ENCODE data around the gene SLC25A19. TPM values are rescaled to one million over a fixed set of nuclear protein-coding genes. Genes with fewer than 3 reads are reported as not detected.
"Not testable (repeated sequence)": the region's sequence is repeated elsewhere in the genome, so short reads cannot be mapped to it uniquely, and the experiment has no call there.

Gene SLC25A19
- total RNA-seq, 3 donors from 2014 or later, result 111 to 140 (median 134) TPM

- DNase-seq, result no peak
- Mint-ChIP-seq H3K4me3 (no peak overlapping the region), H3K36me3 (ENCODE audit: insufficient read depth) (peaks cover 15% of the 10 kb centered on the region), H3K4me1 (ENCODE audit: low read depth) (peaks cover 30% of the 10 kb centered on the region), H3K9me3 (no peaks in the 10 kb centered on the region), H3K27me3 (ENCODE audit: low read depth) (no peaks in the 10 kb centered on the region)
- ATAC-seq, result no peak
Measured at GRCh38 chr17:75267153-75267410, 22.2 kb downstream of the SLC25A19 start.

- H3K9me3 Mint-ChIP-seq, result no peaks in the 10 kb centered on the region
- peaks cover 26% of the 10 kb centered on the region for H3K4me1 Mint-ChIP-seq (ENCODE audit: low read depth)
- no peaks in the 10 kb centered on the region for H3K27me3 Mint-ChIP-seq (ENCODE audit: low read depth)
- ATAC-seq, result no peak
- DNase-seq, result no peak
- peaks cover 13% of the 10 kb centered on the region for H3K36me3 Mint-ChIP-seq (ENCODE audit: insufficient read depth)
- no peak overlapping the region for H3K4me3 Mint-ChIP-seq
Measured at GRCh38 chr17:75266316-75267152, 22.7 kb downstream of the SLC25A19 start.

- ATAC-seq (no peak), DNase-seq (no peak)
- Mint-ChIP-seq H3K27me3 (ENCODE audit: low read depth) (no peaks in the 10 kb centered on the region), H3K9me3 (no peaks in the 10 kb centered on the region), H3K36me3 (ENCODE audit: insufficient read depth) (peaks cover 13% of the 10 kb centered on the region), H3K4me1 (ENCODE audit: low read depth) (peaks cover 26% of the 10 kb centered on the region), H3K4me3 (no peak overlapping the region)
Measured at GRCh38 chr17:75265614-75266315, 23.5 kb downstream of the SLC25A19 start.

- ATAC-seq, result no peak
- no peak for DNase-seq
- H3K27me3 Mint-ChIP-seq (ENCODE audit: low read depth), result no peaks in the 10 kb centered on the region
- H3K36me3 Mint-ChIP-seq (ENCODE audit: insufficient read depth), result peaks cover 17% of the 10 kb centered on the region
- peaks cover 37% of the 10 kb centered on the region for H3K4me1 Mint-ChIP-seq (ENCODE audit: low read depth)
- H3K4me3 Mint-ChIP-seq, result peak overlapping the region; percentile 91
- no peaks in the 10 kb centered on the region for H3K9me3 Mint-ChIP-seq
Measured at GRCh38 chr17:75263055-75263454, 26.2 kb downstream of the SLC25A19 start.

- Mint-ChIP-seq H3K4me3 (peak overlapping the region; percentile 91), H3K9me3 (no peaks in the 10 kb centered on the region), H3K27me3 (ENCODE audit: low read depth) (no peaks in the 10 kb centered on the region), H3K36me3 (ENCODE audit: insufficient read depth) (peaks cover 17% of the 10 kb centered on the region), H3K4me1 (ENCODE audit: low read depth) (peaks cover 44% of the 10 kb centered on the region)
- no peak for DNase-seq
- peak in 1 of 2 donors; percentile 10 for ATAC-seq
Measured at GRCh38 chr17:75262112-75262606, 27.1 kb downstream of the SLC25A19 start.

- Mint-ChIP-seq H3K9me3 (no peaks in the 10 kb centered on the region), H3K4me3 (peak within 1 kb of the TSS; percentile 91), H3K4me1 (ENCODE audit: low read depth) (peaks cover 50% of the 10 kb centered on the region), H3K36me3 (ENCODE audit: insufficient read depth) (peaks cover 14% of the 10 kb centered on the region), H3K27me3 (ENCODE audit: low read depth) (no peaks in the 10 kb centered on the region)
- peak; percentile 94 for DNase-seq
- ATAC-seq, result peak; percentile 87 to 89
Measured at GRCh38 chr17:75261336-75262111, 27.7 kb downstream of the SLC25A19 start, which contains the start of the genes GGA3 and MRPS7. GGA3 (minus strand) TSS chr17:75261606; CDS start chr17:75261587, 19 bp downstream. MRPS7 (plus strand) TSS chr17:75261879; CDS start chr17:75261901, 22 bp downstream.

- no peaks in the 10 kb centered on the region for H3K9me3 Mint-ChIP-seq
- H3K27me3 Mint-ChIP-seq (ENCODE audit: low read depth), result no peaks in the 10 kb centered on the region
- peak overlapping the region; percentile 91 for H3K4me3 Mint-ChIP-seq
- peaks cover 12% of the 10 kb centered on the region for H3K36me3 Mint-ChIP-seq (ENCODE audit: insufficient read depth)
- ATAC-seq (peak; percentile 63 to 71), DNase-seq (peak; percentile 42)
- H3K4me1 Mint-ChIP-seq (ENCODE audit: low read depth), result peaks cover 57% of the 10 kb centered on the region
Measured at GRCh38 chr17:75260641-75261335, 28.4 kb downstream of the SLC25A19 start.

- peaks cover 75% of the 10 kb centered on the region for H3K4me1 Mint-ChIP-seq (ENCODE audit: low read depth)
- not testable (repeated sequence) for H3K27me3 Mint-ChIP-seq (ENCODE audit: low read depth); H3K9me3 Mint-ChIP-seq; H3K36me3 Mint-ChIP-seq (ENCODE audit: insufficient read depth); DNase-seq; ATAC-seq; H3K4me3 Mint-ChIP-seq
Measured at GRCh38 chr17:75257228-75257627, 32.0 kb downstream of the SLC25A19 start.

GRCh38 chr17:75255954-75256698 is 33.1 kb downstream of the SLC25A19 start:
- ATAC-seq; DNase-seq; H3K36me3 Mint-ChIP-seq (ENCODE audit: insufficient read depth); H3K9me3 Mint-ChIP-seq; H3K27me3 Mint-ChIP-seq (ENCODE audit: low read depth): not testable (repeated sequence)
- Mint-ChIP-seq H3K4me3 (peak overlapping the region; percentile 12), H3K4me1 (ENCODE audit: low read depth) (peaks cover 83% of the 10 kb centered on the region)

- ATAC-seq (no peak), DNase-seq (no peak)
- H3K4me1 Mint-ChIP-seq (ENCODE audit: low read depth), result peaks cover 81% of the 10 kb centered on the region
- no peaks in the 10 kb centered on the region for H3K9me3 Mint-ChIP-seq
- no peak overlapping the region for H3K4me3 Mint-ChIP-seq
- peaks cover 3% of the 10 kb centered on the region for H3K36me3 Mint-ChIP-seq (ENCODE audit: insufficient read depth)
- H3K27me3 Mint-ChIP-seq (ENCODE audit: low read depth), result no peaks in the 10 kb centered on the region
Measured at GRCh38 chr17:75252039-75252816, 37.0 kb downstream of the SLC25A19 start.

- peak; percentile 98 to 99 for ATAC-seq
- Mint-ChIP-seq H3K36me3 (ENCODE audit: insufficient read depth) (peaks cover 16% of the 10 kb centered on the region), H3K4me1 (ENCODE audit: low read depth) (peaks cover 64% of the 10 kb centered on the region), H3K4me3 (peak overlapping the region; percentile 74), H3K9me3 (no peaks in the 10 kb centered on the region), H3K27me3 (ENCODE audit: low read depth) (no peaks in the 10 kb centered on the region)
- peak; percentile 83 for DNase-seq
Measured at GRCh38 chr17:75250009-75250471, 39.2 kb downstream of the SLC25A19 start.

GRCh38 chr17:75249564-75249963 is 39.7 kb downstream of the SLC25A19 start:
- Mint-ChIP-seq H3K9me3 (no peaks in the 10 kb centered on the region), H3K27me3 (ENCODE audit: low read depth) (no peaks in the 10 kb centered on the region), H3K36me3 (ENCODE audit: insufficient read depth) (peaks cover 17% of the 10 kb centered on the region), H3K4me1 (ENCODE audit: low read depth) (peaks cover 65% of the 10 kb centered on the region), H3K4me3 (peak overlapping the region; percentile 74)
- ATAC-seq (peak; percentile 51 to 55), DNase-seq (no peak)
